ENCODE measurements around the gene TEAD4. TPM values are rescaled to one million over a fixed set of nuclear protein-coding genes. Genes with fewer than 3 reads are reported as not detected.
A peak's percentile ranks its signal among the peaks of the same experiment; 100 is the strongest.

The TEAD4 gene
- total RNA-seq, 1 donor, result 15.2 TPM

GRCh38 chr12:3054374-3054773 lies 95.2 kb downstream of the TEAD4 start:
- no peak for TF ChIP-seq CTCF (IDR thresholded peaks at IDR 0.05; ENCODE audit: extremely low read depth, low read depth, low read length)

GRCh38 chr12:3055026-3055703 lies 96.0 kb downstream of the TEAD4 start:
- TF ChIP-seq CTCF (IDR thresholded peaks at IDR 0.05; ENCODE audit: extremely low read depth, low read depth, low read length), result no peak
- H3K4me2 ChIP-seq (ENCODE audit: insufficient read depth, low read length), result no peak overlapping the region
- no peaks in the 10 kb centered on the region for H3K4me1 ChIP-seq (ENCODE audit: insufficient read depth, low read length)
- no peak overlapping the region for H2AFZ ChIP-seq (ENCODE audit: low read length)
- no peaks in the 10 kb centered on the region for H3K36me3 ChIP-seq (ENCODE audit: insufficient read depth, low read length)
- H3K27me3 ChIP-seq (ENCODE audit: insufficient read depth, low read length), result no peaks in the 10 kb centered on the region
- no peaks in the 10 kb centered on the region for H3K9me3 ChIP-seq (ENCODE audit: low read depth, low read length)
- no peaks in the 10 kb centered on the region for H3K79me2 ChIP-seq (ENCODE audit: insufficient read depth, low read length)
- no peak overlapping the region for H3K27ac ChIP-seq (ENCODE audit: low read depth, low read length)
- no peak overlapping the region for H3K4me3 ChIP-seq (ENCODE audit: insufficient read depth, low read length)
- peak; percentile 43 for DNase-seq (ENCODE audit: insufficient read length, low spot score, missing footprints)
- no peaks in the 10 kb centered on the region for H4K20me1 ChIP-seq (ENCODE audit: insufficient read depth, low read length)

More at GRCh38 chr12:3054374-3054773, 95.2 kb downstream of the TEAD4 start:
- no peaks in the 10 kb centered on the region for H3K36me3 ChIP-seq (ENCODE audit: insufficient read depth, low read length)
- no peaks in the 10 kb centered on the region for H3K9me3 ChIP-seq (ENCODE audit: low read depth, low read length)
- H3K79me2 ChIP-seq (ENCODE audit: insufficient read depth, low read length), result no peaks in the 10 kb centered on the region
- no peak overlapping the region for H3K4me2 ChIP-seq (ENCODE audit: insufficient read depth, low read length)
- no peaks in the 10 kb centered on the region for H3K4me1 ChIP-seq (ENCODE audit: insufficient read depth, low read length)
- peak; percentile 22 for DNase-seq (ENCODE audit: insufficient read length, low spot score, missing footprints)
- H2AFZ ChIP-seq (ENCODE audit: low read length), result no peak overlapping the region
- no peak overlapping the region for H3K27ac ChIP-seq (ENCODE audit: low read depth, low read length)
- H3K4me3 ChIP-seq (ENCODE audit: insufficient read depth, low read length), result no peak overlapping the region
- no peaks in the 10 kb centered on the region for H3K27me3 ChIP-seq (ENCODE audit: insufficient read depth, low read length)
- H4K20me1 ChIP-seq (ENCODE audit: insufficient read depth, low read length), result no peaks in the 10 kb centered on the region

- no peak overlapping the region for H3K27ac ChIP-seq (ENCODE audit: low read depth, low read length)
- no peaks in the 10 kb centered on the region for H3K36me3 ChIP-seq (ENCODE audit: insufficient read depth, low read length)
- H3K4me1 ChIP-seq (ENCODE audit: insufficient read depth, low read length), result peaks cover 1% of the 10 kb centered on the region
- no peaks in the 10 kb centered on the region for H3K27me3 ChIP-seq (ENCODE audit: insufficient read depth, low read length)
- H3K4me3 ChIP-seq (ENCODE audit: insufficient read depth, low read length), result no peak overlapping the region
- H4K20me1 ChIP-seq (ENCODE audit: insufficient read depth, low read length), result no peaks in the 10 kb centered on the region
- H3K9me3 ChIP-seq (ENCODE audit: low read depth, low read length), result no peaks in the 10 kb centered on the region
- no peaks in the 10 kb centered on the region for H3K79me2 ChIP-seq (ENCODE audit: insufficient read depth, low read length)
- H2AFZ ChIP-seq (ENCODE audit: low read length), result no peak overlapping the region
- DNase-seq (ENCODE audit: insufficient read length, low spot score, missing footprints), result peak; percentile 58
- no peak overlapping the region for H3K4me2 ChIP-seq (ENCODE audit: insufficient read depth, low read length)
- no peak for TF ChIP-seq CTCF (IDR thresholded peaks at IDR 0.05; ENCODE audit: extremely low read depth, low read depth, low read length)
These were observed 96.7 kb downstream of the TEAD4 start for GRCh38 chr12:3055704-3056467.

- TF ChIP-seq CTCF (IDR thresholded peaks at IDR 0.05; ENCODE audit: extremely low read depth, low read depth, low read length), result no peak
These were observed 101.9 kb downstream of the TEAD4 start for GRCh38 chr12:3061059-3061458.

More at GRCh38 chr12:3061059-3061458, 101.9 kb downstream of the TEAD4 start:
- H4K20me1 ChIP-seq (ENCODE audit: insufficient read depth, low read length), result no peaks in the 10 kb centered on the region
- H3K27ac ChIP-seq (ENCODE audit: low read depth, low read length), result no peak overlapping the region
- H3K27me3 ChIP-seq (ENCODE audit: insufficient read depth, low read length), result peaks cover 26% of the 10 kb centered on the region
- H3K36me3 ChIP-seq (ENCODE audit: insufficient read depth, low read length), result no peaks in the 10 kb centered on the region
- H2AFZ ChIP-seq (ENCODE audit: low read length), result no peak overlapping the region
- peak; percentile 91 for DNase-seq (ENCODE audit: insufficient read length, low spot score, missing footprints)
- no peak overlapping the region for H3K4me3 ChIP-seq (ENCODE audit: insufficient read depth, low read length)
- H3K9me3 ChIP-seq (ENCODE audit: low read depth, low read length), result no peaks in the 10 kb centered on the region
- H3K4me1 ChIP-seq (ENCODE audit: insufficient read depth, low read length), result peaks cover 9% of the 10 kb centered on the region
- no peaks in the 10 kb centered on the region for H3K79me2 ChIP-seq (ENCODE audit: insufficient read depth, low read length)
- peak overlapping the region; percentile 18 for H3K4me2 ChIP-seq (ENCODE audit: insufficient read depth, low read length)

Data from osteoblast (primary cell).